ENCODE data around the gene TENM4.

GRCh38 chr11:79330651-79331050 is 110.2 kb downstream of the TENM4 start:
- TF ChIP-seq CTCF (IDR thresholded peaks at IDR 0.05) (no peak), POLR2A (IDR thresholded peaks at IDR 0.05) (no peak)

Data from uterus (tissue), 2 donors.